GM18907 (cell line): ENCODE results near the gene CDCA3.

ENCODE experiments used
- ATAC-seq: cut with Tn5 transposase; IDR thresholded peaks from one replicate; pipeline ENCODE4 v1.9.1; 2021; ENCODE audit warnings: mild to moderate bottlenecking, moderate library complexity; ENCODE audit not compliant: unreplicated experiment

The CDCA3 gene

DNA sequence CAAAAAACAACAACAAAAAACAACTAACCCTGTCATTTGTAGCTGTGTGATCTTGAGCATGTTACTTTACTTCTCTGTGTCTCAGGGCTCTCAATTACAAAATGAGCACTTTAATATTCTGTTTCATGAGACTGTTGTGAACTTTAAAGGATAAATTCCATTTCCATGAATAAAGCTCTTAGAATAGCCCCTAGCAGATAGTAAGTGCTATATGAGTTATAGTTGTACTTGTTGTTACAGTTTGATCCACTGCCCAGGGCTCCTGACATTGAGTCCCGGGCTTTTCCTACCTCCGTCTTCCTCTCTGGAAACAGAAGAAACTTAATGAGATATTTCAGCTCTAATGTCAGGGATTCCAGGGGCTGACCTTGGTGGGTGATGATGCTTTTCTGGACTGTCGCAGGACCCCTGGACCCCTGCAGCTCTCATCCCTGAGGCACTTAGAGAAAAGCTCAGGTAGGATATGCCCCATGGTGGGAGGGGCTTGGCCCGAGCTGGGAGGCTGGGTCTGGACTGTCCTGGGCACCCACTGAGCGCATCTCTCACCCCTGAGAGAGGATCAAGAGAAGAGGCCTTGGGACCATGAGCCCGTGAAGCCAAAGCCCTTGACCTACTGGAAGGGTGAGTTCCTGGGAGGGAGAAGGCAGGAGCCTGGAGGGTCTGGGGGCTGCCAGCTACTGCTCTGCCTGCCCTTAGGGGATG, 17.7 kb downstream of the CDCA3 start:
- no peak for ATAC-seq

DNA sequence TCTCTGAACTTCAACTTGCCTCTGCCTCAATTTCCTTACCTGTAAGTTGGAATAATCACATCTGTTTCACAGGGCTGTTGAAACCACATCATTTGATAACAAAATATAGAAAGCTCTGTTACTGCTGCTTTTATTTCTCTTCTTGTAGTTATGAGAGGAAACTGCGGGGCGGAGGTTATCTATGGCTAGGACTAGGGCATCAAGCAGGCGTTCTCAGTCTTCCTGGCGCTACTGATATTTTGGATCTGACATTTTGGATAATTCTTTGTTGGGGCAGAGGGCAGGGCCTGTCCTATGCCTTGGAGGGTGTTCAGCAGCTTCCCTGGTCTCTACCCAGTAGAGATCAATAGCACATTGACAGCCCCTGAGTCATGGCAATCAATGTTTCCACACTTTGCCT, 19.0 kb downstream of the CDCA3 start:
- ATAC-seq: no peak

DNA sequence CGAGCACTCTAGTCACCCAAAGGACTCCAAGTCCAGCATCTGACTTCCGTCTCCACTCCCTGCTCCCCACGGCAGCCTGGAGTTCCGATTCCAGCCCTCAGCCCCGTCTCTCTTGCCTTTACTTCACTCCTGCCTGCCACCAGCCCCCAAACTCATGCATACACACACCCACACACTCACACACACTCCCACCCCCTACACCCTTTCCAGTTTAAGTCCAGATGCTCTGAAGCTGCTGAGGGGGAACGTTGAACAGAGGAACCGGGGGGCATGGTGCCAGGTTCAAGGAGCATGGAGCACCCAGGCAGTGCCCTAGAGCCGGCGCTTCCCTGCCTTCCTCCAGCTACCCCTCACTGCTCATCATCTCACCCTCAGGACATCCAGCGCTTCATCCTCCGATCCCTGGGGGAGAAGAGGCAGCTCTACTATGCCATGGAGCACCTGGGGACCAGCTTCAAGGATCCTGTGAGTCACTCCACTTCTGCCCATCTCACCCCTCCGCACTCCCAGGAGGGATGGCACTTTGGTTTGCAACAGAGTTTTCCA, 19.6 kb downstream of the CDCA3 start:
- no peak for ATAC-seq

DNA sequence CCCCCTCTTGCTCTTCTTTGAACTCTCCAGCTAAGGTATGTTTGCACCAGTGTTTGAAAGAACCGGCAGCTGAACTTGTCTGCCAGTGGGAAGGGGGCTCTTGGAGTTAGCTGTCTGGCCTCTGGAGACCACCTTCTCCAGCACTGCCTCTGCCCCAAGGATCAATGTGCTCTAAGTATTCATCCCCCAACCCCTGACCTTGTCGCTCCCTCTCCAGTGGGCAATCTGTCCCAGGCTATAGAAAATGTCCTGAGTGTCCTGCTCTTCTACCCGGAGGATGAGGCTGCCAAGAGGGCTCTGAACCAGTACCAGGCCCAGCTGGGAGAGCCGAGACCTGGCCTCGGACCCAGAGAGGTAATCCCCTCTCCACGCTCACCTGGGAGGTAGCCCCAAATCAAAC, 20.1 kb downstream of the CDCA3 start:
- no peak for ATAC-seq

DNA sequence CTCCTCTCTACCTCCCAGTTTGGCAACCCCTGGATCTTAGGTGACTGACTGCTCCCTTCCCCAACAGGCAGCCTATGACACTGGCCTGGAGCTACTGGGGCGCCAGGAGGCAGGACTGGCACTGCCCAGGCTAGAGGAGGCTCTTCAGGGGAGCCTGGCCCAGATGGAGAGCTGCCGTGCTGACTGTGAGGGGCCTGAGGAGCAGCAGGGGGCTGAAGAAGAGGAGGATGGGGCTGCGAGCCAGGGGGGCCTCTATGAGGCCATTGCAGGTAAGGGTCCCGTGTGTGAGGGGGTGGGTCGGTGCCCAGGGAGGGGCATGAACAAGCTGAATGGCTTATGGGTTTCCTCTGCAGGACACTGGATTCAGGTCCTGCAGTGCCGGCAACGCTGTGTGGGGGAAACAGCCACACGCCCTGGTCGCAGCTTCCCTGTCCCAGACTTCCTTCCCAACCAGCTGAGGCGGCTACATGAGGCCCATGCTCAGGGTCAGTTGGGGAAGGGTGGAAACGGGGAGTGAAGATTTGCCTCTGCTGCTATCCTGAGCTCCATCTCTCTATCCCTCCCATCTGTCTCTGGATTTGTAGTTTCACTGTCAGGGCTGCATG, 20.7 kb downstream of the CDCA3 start:
- no peak for ATAC-seq

DNA sequence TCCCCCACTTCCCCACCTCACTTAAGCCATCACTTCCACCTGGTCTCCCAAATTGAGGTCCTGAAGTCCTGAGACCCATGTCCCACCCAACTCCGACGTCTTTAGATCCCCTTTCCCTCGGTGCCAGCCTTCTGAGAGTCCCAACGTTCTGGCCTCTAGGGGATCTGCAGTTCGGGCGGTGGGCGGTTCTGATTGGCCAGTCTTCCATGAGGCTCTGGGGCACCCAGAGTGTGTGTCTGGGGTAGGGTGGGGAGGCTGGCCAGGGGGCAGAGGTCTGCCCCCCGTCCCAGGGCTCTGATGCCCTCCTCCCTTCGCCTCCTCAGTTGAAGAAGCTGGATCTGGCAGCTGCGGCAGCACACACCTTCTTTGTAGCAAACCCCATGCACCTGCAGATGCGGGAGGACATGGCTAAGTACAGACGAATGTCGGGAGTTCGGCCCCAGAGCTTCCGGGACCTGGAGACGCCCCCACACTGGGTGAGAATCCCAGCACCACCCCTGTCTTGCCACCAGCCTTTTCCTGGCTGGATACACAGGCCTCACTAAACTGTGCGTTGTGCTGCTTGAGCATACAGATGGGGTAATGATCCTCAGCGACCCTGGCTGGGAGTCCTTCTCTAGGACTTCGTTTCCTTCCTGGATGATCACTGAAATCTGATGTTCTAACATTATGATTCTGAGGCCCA, 21.4 kb downstream of the CDCA3 start:
- ATAC-seq: no peak

DNA sequence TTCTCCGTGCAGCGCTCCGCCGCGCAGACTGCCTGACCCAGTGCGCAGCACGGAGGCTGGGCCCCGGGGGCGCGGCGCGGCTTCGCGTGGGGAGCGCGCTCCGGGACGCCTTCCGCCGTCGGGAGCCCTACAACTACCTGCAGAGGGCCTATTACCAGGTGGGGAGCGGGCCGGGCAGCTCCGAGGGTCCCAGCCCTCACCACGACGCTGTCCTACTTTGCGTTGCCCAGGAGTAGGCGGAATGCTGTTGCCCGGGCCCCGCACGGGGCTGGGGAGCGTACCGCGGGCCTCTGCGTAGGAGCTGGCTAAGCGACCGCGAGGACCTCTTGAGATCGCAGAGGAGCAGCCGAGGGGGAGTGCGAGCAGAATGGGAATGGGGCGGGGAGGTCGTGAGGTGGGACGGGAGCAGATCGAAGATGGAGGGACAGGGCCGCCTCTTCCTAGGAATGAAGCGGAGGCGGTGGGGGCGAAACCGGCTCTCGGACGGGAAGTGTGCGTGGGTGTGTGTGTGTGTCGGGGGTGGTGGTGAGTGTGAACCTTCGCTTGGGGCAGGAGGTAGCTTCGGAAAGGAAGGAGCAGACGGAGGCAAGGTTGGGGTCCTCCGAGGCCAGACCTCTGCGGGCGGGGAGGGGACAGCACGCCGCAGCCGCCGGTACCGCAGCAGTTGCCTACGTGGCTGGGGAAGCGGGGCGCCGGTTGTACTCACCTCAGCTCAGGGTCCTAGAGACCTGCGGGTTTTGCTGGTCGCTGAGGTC, 22.1 kb downstream of the CDCA3 start:
- no peak for ATAC-seq

DNA sequence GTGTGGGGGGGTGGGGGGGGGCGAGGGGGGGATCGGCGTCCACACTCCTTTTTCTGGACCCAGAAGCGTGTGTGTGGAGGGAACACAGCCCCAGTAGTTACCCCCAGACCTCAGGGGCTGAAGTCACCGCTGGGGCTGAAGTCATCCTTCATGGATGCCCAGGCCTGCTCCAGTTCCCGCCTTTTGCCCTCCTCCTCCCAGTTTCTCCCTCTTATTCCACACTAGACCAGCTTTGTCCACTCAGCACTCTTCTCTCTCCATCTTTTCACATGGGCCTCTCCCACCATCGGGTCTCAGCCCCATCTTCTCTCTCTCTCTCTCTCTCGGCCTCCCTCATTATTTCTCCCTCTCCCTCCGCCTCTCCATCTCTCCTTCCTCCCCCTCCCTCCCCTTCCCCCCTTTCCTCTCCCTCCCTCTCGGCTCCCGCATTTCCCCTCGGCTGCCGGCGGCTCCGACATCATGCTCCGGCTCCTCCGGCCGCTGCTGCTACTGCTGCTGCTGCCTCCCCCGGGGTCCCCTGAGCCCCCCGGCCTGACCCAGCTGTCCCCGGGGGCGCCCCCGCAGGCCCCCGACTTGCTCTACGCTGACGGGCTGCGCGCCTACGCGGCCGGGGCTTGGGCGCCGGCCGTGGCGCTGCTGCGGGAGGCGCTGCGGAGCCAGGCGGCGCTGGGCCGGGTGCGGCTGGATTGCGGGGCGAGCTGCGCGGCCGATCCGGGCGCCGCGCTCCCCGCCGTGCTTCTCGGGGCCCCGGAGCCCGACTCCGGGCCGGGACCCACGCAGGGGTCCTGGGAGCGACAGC, 22.9 kb downstream of the CDCA3 start, which contains the start of gene P3H3:
P3H3 (plus strand) TSS at position 426 of the 799 bp plus-strand sequence; CDS start at position 460, 34 bp downstream.
- ATAC-seq: no peak

DNA sequence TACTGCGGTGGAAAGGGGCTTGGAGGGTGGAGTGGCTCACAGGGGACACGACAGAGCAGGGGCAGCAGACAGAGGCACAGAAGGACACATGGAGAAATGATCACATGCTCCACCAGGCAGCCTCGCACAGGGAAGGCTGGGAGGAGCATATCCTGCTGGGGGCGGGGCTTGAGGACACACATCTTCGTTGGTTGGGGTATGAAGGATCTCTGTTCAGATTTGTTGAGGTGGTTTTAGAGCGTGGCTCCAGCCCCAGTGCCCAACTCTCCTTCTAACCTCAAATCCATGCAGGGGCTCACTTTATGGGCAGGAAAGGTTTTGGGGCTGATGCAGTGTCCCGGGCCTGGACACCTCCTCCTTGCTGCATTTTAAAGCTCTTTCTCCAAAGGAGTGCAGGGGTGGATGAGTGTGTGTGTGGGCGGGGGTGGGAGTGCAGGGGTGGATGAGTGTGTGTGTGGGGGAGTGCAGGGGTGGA, 23.6 kb downstream of the CDCA3 start:
- no peak for ATAC-seq

DNA sequence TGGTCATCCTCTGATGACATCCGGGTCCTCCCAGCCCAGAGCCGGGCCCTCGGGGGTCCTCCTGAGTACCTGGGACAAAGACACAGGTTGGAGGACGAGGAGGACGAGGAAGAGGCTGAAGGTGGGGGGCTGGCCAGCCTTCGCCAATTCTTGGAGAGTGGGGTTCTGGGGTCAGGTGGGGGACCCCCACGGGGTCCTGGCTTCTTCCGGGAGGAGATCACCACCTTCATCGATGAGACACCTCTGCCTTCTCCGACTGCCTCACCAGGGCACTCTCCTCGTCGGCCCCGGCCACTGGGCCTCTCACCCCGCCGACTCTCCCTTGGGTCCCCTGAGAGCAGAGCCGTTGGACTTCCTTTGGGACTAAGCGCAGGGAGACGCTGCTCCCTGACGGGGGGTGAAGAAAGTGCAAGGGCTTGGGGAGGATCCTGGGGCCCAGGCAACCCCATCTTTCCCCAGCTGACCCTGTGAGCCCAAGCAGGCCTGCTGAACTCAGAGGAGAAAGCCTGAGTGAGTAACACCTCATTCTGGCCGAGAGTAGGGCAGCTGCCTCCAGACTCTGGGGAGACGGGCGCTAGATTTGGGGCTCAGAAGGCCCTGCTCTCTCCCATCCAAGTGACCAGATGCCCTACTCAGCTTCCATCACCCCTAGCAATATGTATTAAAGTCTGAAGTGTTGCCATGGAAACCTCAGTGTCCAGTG, 24.2 kb downstream of the CDCA3 start:
- no peak for ATAC-seq

DNA sequence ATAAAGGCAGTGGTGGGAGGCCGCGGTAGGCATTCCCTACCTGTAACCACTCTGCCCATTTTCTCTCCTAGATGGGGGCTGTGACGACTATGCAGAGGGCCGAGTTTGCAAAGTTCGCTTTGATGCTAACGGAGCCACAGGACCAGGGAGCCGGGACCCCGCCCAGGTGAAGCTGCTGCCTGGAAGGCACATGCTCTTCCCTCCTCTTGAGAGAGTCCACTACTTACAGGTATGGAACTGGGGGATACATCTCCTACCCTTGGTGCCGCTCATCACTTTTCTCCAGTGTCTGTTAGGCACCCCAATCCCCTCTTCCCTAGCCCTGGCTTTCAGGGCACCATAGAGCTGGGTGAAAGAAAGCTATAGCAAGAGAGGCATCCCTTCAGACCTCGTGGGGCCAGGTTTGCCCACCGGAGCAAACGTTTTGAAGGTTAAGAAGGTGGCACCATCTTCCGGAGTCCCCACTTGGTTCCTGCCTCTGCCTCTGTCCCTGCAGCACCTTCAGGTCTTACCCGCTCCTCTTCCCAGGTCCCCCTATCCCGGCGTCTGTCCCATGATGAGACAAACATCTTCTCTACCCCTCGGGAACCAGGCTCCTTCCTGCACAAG, 24.9 kb downstream of the CDCA3 start:
- ATAC-seq: no peak

DNA sequence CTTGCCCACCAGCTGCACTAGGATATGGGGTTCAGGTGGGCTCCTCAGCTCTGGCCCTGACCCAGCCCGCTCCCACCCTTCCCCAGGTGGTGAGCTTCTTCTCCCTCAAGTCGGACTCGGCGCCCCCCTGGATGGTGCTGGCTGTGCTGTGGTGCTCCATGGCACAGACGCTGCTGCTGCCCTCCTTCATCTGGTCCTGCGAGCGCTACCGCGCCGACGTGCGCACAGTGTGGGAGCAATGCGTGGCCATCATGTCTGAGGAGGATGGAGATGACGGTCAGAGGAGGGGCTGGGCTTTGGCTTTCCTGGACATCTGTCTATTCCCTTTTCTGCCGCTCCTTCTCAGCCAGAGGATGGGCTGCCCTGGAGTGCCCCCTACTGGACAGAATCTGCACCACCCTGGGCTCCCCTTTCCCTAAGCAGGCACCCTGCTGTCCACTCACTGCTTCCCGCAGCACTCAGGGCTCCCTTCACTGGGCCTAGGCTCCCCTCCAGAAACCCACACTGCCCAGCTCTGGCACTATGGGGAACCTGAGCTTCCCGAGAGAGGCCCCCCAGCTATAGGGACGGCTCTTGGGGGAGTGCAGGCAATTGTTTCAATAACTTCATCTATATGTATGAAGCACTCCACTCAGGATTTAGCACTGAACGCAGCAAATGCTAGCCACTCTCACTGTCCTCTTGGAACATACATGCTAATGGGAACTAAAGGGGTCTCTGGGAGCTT, 25.5 kb downstream of the CDCA3 start:
- no peak for ATAC-seq

DNA sequence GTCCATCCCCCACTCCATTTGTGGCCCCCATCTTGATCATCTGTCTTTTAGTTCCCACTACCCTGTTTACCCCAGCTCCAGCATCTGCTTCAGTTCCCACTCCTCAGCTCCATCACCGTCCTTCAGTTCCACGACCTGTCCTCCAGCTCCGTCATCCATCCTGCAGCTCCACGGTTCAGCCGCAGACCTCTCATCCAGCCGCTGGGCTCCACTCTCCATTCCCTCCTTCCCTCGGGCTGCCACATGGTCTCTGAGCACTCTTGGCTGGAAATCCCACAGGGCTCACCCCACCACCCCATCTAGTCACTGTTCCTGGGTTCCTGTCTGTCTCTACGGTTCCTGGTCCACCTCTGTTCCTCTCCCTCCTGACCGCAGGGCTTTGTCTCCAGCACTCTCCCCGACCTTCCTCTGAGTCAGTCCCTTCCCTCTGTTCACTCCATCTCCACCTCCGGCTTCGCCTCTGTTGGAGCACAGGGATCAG, 26.1 kb downstream of the CDCA3 start:
- ATAC-seq: no peak

DNA sequence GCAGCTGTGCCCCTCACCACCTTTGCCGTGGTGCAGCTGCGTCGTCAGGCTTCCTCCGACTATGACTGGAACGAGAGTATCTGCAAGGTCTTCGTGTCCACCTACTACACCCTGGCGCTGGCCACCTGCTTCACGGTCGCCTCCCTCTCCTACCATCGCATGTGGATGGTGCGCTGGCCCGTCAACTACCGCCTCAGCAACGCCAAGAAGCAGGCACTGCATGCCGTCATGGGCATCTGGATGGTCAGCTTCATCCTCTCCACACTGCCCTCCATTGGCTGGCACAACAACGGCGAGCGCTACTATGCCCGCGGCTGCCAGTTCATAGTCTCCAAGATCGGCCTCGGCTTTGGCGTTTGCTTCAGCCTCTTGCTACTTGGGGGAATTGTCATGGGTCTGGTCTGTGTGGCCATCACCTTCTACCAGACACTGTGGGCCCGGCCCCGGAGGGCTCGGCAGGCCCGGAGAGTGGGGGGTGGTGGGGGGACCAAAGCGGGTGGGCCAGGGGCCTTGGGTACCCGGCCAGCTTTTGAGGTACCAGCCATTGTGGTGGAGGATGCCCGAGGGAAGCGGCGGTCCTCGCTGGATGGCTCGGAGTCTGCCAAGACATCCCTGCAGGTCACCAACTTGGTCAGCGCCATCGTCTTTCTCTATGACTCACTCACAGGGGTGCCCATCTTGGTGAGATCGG, 26.9 kb downstream of the CDCA3 start:
- no peak for ATAC-seq

DNA sequence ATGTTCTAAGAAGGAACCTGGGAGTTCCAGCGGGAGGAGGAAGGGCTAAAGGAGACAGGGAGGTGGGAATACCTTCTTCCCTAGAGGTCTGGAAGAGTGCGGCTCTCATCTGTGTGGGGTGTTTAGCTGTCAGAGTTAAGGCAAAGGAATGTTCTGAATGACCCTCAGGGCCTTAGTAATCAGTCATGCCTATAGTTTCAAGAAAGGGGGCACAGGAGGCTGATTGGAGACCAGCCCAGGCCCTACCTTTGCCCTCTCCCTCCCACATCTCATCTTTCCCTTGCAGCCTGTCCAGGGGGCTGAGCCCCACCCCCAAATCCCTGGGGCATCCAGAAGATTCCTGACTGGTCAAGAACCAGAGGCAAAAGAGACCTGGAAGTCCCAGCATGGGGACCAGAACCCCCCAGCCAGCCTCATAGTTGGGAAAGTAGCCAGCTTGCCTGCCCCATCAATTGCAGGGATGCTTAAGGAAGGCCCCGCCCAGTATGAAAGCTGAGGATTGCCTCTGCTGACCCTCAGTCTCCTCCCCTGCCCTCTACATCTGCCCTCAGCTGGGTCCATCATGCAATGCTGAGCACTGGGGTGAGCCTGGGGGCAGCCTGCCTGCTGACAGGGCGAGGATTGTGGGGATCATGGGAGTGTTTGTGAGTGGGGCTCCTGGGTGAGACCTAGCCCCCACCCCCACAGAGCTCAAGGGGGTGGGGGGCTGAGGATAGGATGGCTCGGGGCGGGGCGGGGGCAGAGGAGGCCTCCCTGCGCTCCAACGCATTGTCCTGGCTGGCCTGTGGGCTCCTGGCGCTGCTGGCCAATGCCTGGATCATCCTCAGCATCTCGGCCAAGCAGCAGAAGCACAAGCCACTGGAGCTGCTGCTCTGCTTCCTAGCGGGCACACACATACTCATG, 27.7 kb downstream of the CDCA3 start:
- ATAC-seq: no peak

DNA sequence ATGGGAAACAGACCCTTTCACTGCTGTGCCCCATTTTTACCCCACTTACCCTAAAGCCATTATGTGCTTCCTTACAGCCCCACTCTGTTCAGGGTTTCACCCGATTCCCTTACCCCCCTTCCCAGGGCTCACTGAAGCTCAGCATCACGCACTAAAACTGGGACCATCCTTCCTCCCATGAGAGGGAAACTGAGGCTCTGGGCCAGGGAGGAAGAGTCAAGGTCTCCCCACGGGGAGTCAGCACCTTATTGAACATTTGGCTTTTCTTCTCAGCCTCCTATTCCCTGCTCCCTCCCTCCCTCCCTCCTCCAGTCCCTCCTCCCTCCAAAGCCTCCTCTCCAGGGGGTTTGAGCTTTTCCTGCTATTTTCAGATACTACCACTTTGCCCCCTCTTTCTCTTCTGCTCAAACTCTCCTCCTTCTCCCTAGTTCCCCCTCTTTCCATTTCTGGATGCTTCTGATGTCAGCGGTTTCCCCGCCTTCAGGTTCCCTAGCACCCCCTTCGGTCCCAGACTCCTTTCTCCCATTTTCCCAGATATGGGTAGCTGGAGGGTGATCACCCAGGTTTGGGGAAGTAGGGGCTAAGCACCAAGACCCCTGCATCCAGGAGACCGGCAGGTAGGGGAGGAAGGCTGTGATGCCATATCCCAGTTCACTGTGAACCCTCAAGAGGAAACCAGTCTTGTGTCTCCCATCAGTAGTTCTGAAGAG, 28.5 kb downstream of the CDCA3 start:
- ATAC-seq: no peak
